B cell (primary cell): ENCODE results near the gene AAK1. TPM values are rescaled to one million over a fixed set of nuclear protein-coding genes. Genes with fewer than 3 reads are reported as not detected.

ENCODE experiments used
- ATAC-seq: fragments of 200-7000 bp; cut with Tn5 transposase; one replicate; pipeline ENCODE4 v1.10.0; 2021; ENCODE audit warnings: low read depth, mild to moderate bottlenecking, moderate number of reproducible peaks, moderate library complexity
- CTCF ChIA-PET: fragments of 350-600 bp; sonication (Branson Sonifier 250); formaldehyde crosslinking; loops from one replicate; lab custom pipeline; 2021; ENCODE audit warnings: antibody characterized with exemption, inconsistent platforms; lab: Charles Lee
- POLR2A ChIA-PET: fragments of 350-600 bp; sonication (Branson Sonifier 250); formaldehyde crosslinking; loops from one replicate; lab custom pipeline; 2021; ENCODE audit warnings: antibody characterized with exemption; lab: Charles Lee
- DNase-seq: peaks from one replicate; pipeline ENCODE4 v3.0.0; 2013
- H2AFZ ChIP-seq: 2 replicates; pipeline ENCODE4 v1.6.1; 2012; ENCODE audit warnings: mild to moderate bottlenecking, low read depth, low read length; ENCODE audit not compliant: insufficient read depth, poor library complexity, severe bottlenecking
- H3K27ac ChIP-seq, 2 donors: 1 replicate in 1 of 2; 2 replicates in 1 of 2; pipeline ENCODE4 v1.5.1; 2012 to 2013; ENCODE audit warnings: low read length in 2 of 2, mild to moderate bottlenecking in 2 of 2, moderate library complexity in 1 of 2
- H3K27me3 ChIP-seq, 4 experiments: fragments of 200-600 bp in 1 of 4; sonication (generic) in 1 of 4; replicated peaks in 1 of 4; 1 replicate in 2 of 4; 2 replicates in 2 of 4; pipeline versions ENCODE4 v1.6.1 to v1.7.0; 2013 to 2016; ENCODE audit warnings: low read length in 3 of 4, mild to moderate bottlenecking in 2 of 4, mixed read lengths in 1 of 4, moderate library complexity in 1 of 4; ENCODE audit not compliant: insufficient read depth in 4 of 4, control insufficient read depth in 3 of 4; ENCODE audit errors: control extremely low read depth in 1 of 4
- H3K36me3 ChIP-seq, 2 experiments: replicated peaks in 1 of 2; 1 replicate in 1 of 2; 2 replicates in 1 of 2; pipeline versions ENCODE4 v1.6.1 to v1.7.1; 2013; ENCODE audit warnings: low read length in 1 of 2; ENCODE audit not compliant: insufficient read depth in 2 of 2, control insufficient read depth in 1 of 2; ENCODE audit errors: control extremely low read depth in 1 of 2, extremely low read depth in 1 of 2
- H3K4me1 ChIP-seq, 2 donors: fragments of 200-600 bp in 1 of 2; sonication (generic) in 1 of 2; 1 replicate in 1 of 2; 2 replicates in 1 of 2; pipeline versions ENCODE4 v1.5.1 to v1.6.1; 2013 to 2017; ENCODE audit warnings: low read length in 2 of 2; ENCODE audit not compliant: control insufficient read depth in 2 of 2, insufficient read depth in 2 of 2
- H3K4me2 ChIP-seq: replicated peaks from 2 replicates; pipeline ENCODE3; 2012; ENCODE audit warnings: mild to moderate bottlenecking, low read depth, low read length; ENCODE audit not compliant: poor library complexity, severe bottlenecking
- H3K4me3 ChIP-seq, 5 experiments: fragments of 200-600 bp in 1 of 5; sonication (generic) in 1 of 5; 1 replicate in 3 of 5; 2 replicates in 2 of 5; pipeline versions ENCODE4 v1.5.1 to v1.7.0; 2011 to 2016; ENCODE audit warnings: low read length in 4 of 5, mild to moderate bottlenecking in 4 of 5, low read depth in 2 of 5, control low read depth in 1 of 5, moderate library complexity in 1 of 5; ENCODE audit not compliant: insufficient read depth in 1 of 5; ENCODE audit errors: control extremely low read depth in 1 of 5, extremely low read depth in 1 of 5
- H3K79me2 ChIP-seq: fragments of 200-600 bp; sonication (generic); one replicate; pipeline ENCODE4 v1.6.0; 2016; ENCODE audit warnings: low read length; ENCODE audit not compliant: control insufficient read depth, insufficient read depth
- H3K9ac ChIP-seq: fragments of 200-600 bp; sonication (generic); 2 replicates; pipeline ENCODE4 v1.6.1; 2017; ENCODE audit warnings: mild to moderate bottlenecking, low read length, moderate library complexity
- H3K9me3 ChIP-seq, 3 donors: one replicate each; pipeline versions ENCODE4 v1.6.1 to v1.7.1; 2013; ENCODE audit warnings: low read length in 2 of 3; ENCODE audit not compliant: control insufficient read depth in 2 of 3, insufficient read depth in 1 of 3; ENCODE audit errors: control extremely low read depth in 1 of 3
- H4K20me1 ChIP-seq: 2 replicates; pipeline ENCODE4 v1.6.0; 2012; ENCODE audit warnings: mild to moderate bottlenecking, low read length; ENCODE audit not compliant: insufficient read depth, control insufficient read depth, poor library complexity, severe bottlenecking
- H3K27ac Mint-ChIP-seq: one replicate; pipeline ENCODE4 v1.8.0; 2021; ENCODE audit warnings: mixed read lengths
- H3K27me3 Mint-ChIP-seq: one replicate; pipeline ENCODE4 v1.8.0; 2021; ENCODE audit warnings: mixed read lengths
- H3K4me1 Mint-ChIP-seq: one replicate; pipeline ENCODE4 v1.8.0; 2021; ENCODE audit warnings: mixed read lengths
- H3K4me3 Mint-ChIP-seq: one replicate; pipeline ENCODE4 v1.8.0; 2021; ENCODE audit warnings: mixed read lengths
- H3K9me3 Mint-ChIP-seq: one replicate; pipeline ENCODE4 v1.8.0; 2022; ENCODE audit warnings: mixed read lengths; ENCODE audit not compliant: insufficient read depth
- EZH2 ChIP-seq: IDR thresholded peaks from 2 replicates; pipeline ENCODE4 v1.6.1; 2012; ENCODE audit warnings: borderline replicate concordance, low read depth, mild to moderate bottlenecking, moderate library complexity, low read length; ENCODE audit not compliant: insufficient read depth, poor library complexity, severe bottlenecking
- WGBS: methylation state at CpG from one replicate; pipeline ENCODE4 v1.1.5; 2013; ENCODE audit warnings: missing lambda C conversion rate; ENCODE audit not compliant: insufficient coverage; 5-methylcytosine and 5-hydroxymethylcytosine counted together
- intact Hi-C: fragments of 100-400 bp; cut with micrococcal nuclease; formaldehyde crosslinking; loops from one replicate; pipeline ENCODE4 v1.10.0; 2022
- polyA plus RNA-seq: library from polyadenylated mRNA; depleted of rRNA; stranded (reverse); fragments of >200 nt; gene quantifications from 2 replicates; pipeline ENCODE4 v1.2.3, GENCODE V29; 2012
- total RNA-seq, 2 donors: library from RNA; stranded (reverse); fragments of 120-200 nt in 1 of 2; gene quantifications; 1 replicate in 1 of 2; 2 replicates in 1 of 2; pipeline versions ENCODE4 v1.2.3 to v1.2.4, GENCODE V29; 2013 to 2022
- TF ChIP-seq, protein P1 (sequence below): fragments of 200-600 bp; IDR thresholded peaks from one replicate; pipeline ENCODE4 v1.8.0; 2022; ENCODE audit warnings: antibody characterized with exemption, mild to moderate bottlenecking

AAK1 gene
- total and polyA plus RNA-seq, 2 donors (not counting 1 experiment from before 2014, with no cell fraction given): 2.4 to 7.2 TPM

DNA sequence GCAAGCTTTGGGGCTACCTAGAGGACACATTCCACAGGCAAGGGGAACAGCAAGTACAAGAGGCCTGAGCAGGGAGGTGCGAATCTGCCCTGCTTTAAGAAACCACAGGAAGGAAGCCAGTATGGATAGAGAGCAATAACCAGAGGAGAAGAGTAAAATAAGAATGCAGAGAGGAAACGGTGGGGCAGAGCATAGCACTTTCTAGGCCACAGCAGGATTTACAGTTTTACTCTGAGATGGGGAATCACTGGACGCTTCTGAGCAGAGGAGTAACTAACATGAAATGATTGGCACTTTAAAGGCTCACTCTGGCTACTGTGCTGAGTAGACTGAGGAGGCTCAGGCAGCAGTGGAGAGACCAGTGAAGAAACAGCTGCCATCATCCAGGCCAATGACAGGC is 23.8 kb downstream of the AAK1 start:
- H3K79me2 ChIP-seq: peaks cover 11% of the 10 kb centered on the region
- TF ChIP-seq EZH2: no peak
- TF ChIP-seq, protein P1, sequence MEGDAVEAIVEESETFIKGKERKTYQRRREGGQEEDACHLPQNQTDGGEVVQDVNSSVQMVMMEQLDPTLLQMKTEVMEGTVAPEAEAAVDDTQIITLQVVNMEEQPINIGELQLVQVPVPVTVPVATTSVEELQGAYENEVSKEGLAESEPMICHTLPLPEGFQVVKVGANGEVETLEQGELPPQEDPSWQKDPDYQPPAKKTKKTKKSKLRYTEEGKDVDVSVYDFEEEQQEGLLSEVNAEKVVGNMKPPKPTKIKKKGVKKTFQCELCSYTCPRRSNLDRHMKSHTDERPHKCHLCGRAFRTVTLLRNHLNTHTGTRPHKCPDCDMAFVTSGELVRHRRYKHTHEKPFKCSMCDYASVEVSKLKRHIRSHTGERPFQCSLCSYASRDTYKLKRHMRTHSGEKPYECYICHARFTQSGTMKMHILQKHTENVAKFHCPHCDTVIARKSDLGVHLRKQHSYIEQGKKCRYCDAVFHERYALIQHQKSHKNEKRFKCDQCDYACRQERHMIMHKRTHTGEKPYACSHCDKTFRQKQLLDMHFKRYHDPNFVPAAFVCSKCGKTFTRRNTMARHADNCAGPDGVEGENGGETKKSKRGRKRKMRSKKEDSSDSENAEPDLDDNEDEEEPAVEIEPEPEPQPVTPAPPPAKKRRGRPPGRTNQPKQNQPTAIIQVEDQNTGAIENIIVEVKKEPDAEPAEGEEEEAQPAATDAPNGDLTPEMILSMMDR: no peak
- H3K36me3 ChIP-seq: no peaks in the 10 kb centered on the region
- ATAC-seq: no peak
- 4% methylated on average over 3 of the region's 3 CpGs for WGBS
- no peak overlapping the region for H3K4me3 ChIP-seq
- ChIA-PET POLR2A (no interaction called here), CTCF (no interaction called here)
- H3K4me2 ChIP-seq: no peak overlapping the region
- H3K4me1 Mint-ChIP-seq: no peaks in the 10 kb centered on the region
- no peak overlapping the region for H3K27ac Mint-ChIP-seq
- no peak overlapping the region for H3K9ac ChIP-seq
- H3K27ac ChIP-seq: no peak overlapping the region
- peaks cover 4% of the 10 kb centered on the region for H3K27me3 Mint-ChIP-seq
- H3K4me1 ChIP-seq: peaks cover 0 to 5% of the 10 kb centered on the region in 2 donors
- H3K27me3 ChIP-seq: peaks cover 0 to 16% (median 6%) of the 10 kb centered on the region in 4 experiments
- no peaks in the 10 kb centered on the region for H4K20me1 ChIP-seq
- no peak for DNase-seq
- no peak overlapping the region for H2AFZ ChIP-seq
- H3K9me3 ChIP-seq: no peaks in the 10 kb centered on the region
- no peaks in the 10 kb centered on the region for H3K9me3 Mint-ChIP-seq
- intact Hi-C loops: no loop called here
- H3K4me3 Mint-ChIP-seq: no peak overlapping the region

DNA sequence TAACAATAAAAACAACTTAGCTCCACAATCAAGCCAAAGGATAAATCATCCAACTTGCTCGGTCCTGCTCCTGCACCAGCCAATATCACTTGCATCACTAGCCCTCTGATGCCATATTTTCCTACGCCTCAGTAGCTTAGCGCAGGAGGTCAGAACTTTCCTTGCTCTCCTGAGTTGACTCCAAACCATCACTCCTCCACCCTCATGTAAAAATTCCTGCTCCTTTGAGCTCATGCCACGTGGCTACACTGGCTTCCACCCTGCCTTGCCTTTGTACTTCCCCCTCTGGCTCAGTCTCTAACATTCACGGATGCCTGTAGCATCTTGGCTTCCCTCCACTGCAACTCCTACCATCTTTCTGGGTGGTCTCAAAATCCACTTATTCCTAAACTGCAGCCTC is 25.2 kb downstream of the AAK1 start:
- Histone ChIP-seq H4K20me1 (no peaks in the 10 kb centered on the region), H3K9me3 (peaks cover 0 to 6% (median 0%) of the 10 kb centered on the region in 3 donors), H3K79me2 (peaks cover 11% of the 10 kb centered on the region), H3K9ac (no peak overlapping the region), H3K36me3 (no peaks in the 10 kb centered on the region), H3K4me2 (no peak overlapping the region), H3K4me3 (no peak overlapping the region), H3K27me3 (peaks cover 0 to 16% (median 6%) of the 10 kb centered on the region in 4 experiments), H3K27ac (no peak overlapping the region), H3K4me1 (peaks cover 0 to 5% of the 10 kb centered on the region in 2 donors), H2AFZ (no peak overlapping the region)
- no peaks in the 10 kb centered on the region for H3K4me1 Mint-ChIP-seq
- TF ChIP-seq, protein P1: no peak
- TF ChIP-seq EZH2: no peak
- peaks cover 7% of the 10 kb centered on the region for H3K27me3 Mint-ChIP-seq
- no peak overlapping the region for H3K4me3 Mint-ChIP-seq
- no peak for DNase-seq
- H3K27ac Mint-ChIP-seq: no peak overlapping the region
- intact Hi-C loops: no loop called here
- ChIA-PET POLR2A (no interaction called here), CTCF (no interaction called here)
- no peak for ATAC-seq
- no peaks in the 10 kb centered on the region for H3K9me3 Mint-ChIP-seq
- 78% methylated on average over 5 of the region's 5 CpGs for WGBS
